Daoy (cell line): ENCODE data around the gene GALNT18. TPM values are rescaled to one million over a fixed set of nuclear protein-coding genes. Genes with fewer than 3 reads are reported as not detected.
A peak's percentile ranks its signal among the peaks of the same experiment; 100 is the strongest.

Experiments used
- DNase-seq: peaks from one replicate; pipeline ENCODE4 v3.0.0-alpha.2; 2015; ENCODE audit warnings: low read depth
- total RNA-seq: library from RNA; depleted of rRNA; stranded (reverse); fragments of >200 nt; shearing (Covaris generic); gene quantifications from 2 replicates; pipeline ENCODE4 v1.2.3, GENCODE V29; 2014

Gene GALNT18
- total RNA-seq, 1 experiment from 2014 or later: 5.9 TPM

DNA sequence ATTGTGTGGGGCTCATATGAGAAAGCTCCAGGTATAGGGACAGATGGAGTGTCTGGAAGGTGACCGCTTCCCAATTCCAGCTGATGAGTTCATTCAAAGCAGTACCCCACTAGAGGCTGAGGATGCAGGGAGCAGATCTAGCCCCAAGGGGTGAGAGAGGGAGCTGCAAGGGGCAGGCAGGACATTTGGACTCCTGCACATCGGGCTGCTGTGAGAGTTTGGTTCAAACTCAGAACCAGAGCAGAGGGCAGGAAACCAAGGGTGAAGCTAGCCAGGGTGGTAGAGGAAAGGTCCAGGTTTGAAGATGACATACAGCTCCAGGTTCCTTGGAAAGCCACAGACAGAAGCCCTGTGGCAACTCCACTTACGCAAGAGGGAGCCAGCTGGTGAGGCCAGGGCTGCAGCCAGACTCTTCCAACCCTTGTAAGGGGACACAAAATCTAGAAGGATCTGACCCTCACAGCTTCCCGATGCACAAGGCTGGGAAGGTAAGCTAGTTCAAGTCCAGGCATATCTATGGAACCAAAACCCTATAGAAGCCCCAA is 270.7 kb downstream of the GALNT18 start:
- DNase-seq: no peak

DNA sequence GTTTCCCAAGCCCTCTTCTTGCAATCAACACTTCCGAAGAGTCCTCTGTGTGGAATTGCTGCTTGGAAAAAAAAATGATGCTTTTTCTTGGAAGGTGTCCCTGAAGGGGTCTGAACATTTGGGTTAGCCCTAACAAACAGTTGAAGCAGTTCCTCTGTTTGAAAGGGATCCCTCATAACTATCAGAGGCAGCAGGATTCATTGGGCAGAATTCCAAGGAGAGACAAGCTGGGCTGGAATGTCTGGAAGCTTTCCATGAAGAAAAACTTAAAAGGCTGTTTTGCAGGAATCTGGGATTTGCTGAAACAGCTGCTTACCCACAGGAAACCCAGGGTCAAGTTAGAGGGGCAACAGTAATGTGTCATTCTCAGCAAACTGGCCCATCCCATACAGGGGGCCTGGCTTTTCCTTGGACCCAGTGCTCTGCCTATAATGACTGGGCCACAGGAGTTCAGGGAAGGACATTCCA is 271.9 kb downstream of the GALNT18 start:
- peak; percentile 6 for DNase-seq

DNA sequence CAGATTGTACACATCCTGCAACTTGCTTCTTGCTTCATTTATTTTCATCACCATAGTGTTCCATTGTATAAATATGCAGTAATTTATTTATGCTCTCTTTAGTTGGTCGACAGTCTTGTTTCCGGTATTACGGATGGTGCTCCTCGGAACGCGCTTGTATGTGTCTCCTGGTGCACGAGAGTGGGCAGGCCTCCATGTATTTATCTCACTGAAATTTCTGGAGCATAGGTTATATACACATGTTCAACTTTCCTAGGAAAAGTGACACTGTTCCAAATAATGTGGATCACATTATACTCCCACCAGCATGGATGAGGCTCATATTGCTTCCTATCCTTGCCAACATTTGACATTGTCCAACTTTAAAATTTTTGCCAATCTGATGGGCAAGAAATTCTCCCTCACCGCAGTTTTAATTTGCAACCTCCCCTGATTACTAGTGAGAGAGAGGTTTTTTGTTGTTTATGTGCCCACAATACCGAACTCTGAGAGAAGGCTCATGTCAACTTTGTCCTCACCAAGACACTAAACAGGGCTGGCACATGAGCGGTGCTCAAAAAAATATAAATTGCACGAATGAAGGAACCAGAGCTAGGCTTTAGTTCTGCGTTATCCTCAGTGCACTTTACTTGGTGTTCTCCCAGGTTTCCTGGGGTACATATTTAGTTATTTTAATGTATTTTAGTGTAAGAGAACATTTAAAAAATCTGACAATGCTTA is 272.5 kb downstream of the GALNT18 start:
- DNase-seq: no peak

DNA sequence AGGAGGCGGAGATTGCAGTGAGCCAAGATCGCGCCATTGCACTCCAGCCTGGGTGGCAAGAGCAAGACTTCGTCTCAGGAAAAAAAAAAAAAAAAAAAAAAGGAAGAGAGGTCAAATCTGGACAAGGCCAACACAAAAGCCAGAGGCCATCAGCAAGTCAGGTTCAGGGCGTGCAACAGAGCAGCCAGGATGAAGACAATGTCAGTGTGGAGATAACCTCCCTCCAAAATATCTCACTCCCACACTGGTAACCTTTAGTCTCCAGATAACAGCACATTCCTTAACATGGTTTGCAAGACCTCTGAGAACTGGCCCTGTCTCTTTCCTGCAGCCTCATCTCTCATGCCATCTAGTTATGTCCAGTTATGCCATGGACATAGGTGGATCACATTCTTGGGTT is 273.5 kb downstream of the GALNT18 start:
- no peak for DNase-seq

DNA sequence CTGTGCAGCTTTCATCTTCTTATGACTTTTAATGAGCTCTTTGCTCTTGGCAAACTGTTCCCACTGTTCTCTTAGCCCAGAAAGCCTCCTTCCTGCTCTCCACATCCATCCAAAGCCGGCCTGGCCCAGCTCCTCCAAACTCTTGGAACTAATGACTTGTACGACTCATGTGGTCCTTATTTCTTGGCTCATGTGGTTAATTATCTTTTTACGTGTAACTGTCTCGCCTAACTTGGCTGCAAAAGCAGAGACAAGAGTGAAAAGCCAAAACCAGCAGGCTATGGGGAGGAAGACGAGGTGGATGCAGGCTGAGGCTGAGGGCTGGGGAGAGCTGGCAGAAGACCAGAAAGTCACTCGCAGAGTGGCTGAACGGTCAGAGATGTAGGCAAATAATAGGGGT is 274.2 kb downstream of the GALNT18 start:
- no peak for DNase-seq

- no peak for DNase-seq
Measured at GRCh38 chr11:11346303-11346702, 275.5 kb downstream of the GALNT18 start.

DNA sequence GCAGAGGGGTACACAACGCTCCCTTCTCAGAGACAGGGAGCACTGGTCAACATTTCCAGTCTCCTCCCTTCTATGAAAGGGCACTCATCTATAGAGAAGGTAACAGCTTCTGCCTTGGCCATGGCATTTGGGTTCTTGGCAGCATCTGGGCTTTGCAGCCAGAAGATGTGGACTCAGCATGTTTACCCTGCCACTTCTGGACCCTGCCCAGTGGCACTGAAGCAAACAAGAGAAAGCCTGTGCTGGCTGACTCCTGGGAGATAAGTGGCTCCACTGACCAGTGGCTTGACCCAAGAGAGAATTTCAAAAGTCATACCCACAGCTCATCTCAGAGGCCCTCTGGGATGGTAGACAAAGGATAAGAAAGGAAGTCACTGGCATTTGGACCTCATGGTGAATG is 276.7 kb downstream of the GALNT18 start:
- no peak for DNase-seq

GRCh38 chr11:11344045-11344444 is 277.8 kb downstream of the GALNT18 start:
- DNase-seq: no peak

GRCh38 chr11:11338304-11338703 is 283.5 kb downstream of the GALNT18 start:
- no peak for DNase-seq

- no peak for DNase-seq
Measured at GRCh38 chr11:11336664-11337063, 285.1 kb downstream of the GALNT18 start.

DNA sequence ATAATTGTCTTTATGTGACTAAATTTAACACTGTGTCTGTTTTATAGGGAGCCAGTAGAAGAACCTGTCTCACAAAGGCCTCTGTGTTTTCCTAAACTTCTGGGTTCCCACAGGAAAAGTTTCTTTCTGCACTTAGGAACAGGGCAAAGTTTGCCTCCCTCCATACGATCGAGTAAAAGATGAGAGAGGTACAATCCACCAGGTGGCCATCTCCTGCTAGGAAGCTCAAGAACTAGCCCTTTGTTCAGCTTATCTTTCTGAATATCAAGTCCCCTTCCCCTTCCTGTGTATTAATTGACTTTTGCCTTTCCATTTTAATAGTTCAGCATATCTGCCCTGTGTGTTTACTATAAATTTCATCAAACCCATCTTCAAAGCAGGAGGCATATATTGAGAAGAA is 286.8 kb downstream of the GALNT18 start:
- no peak for DNase-seq

DNA sequence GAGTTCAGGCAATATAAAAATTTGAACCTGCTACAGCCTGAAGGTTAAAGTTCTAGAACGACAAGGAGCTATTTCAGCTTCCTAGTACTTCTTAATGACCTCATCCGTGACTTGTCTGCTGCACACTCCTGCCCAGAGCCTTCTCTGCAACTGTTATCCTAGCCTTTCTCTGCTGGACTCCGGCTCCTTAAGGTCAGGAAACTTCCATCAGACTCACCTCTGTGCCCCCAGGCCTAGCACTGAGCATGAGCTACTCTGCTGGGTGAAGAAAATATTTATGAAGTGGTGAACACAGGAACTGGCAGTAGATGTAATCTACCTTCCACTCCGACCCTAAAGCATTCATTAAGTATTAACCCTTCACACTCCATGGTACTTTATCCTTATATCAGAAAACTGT is 287.2 kb downstream of the GALNT18 start:
- no peak for DNase-seq

GRCh38 chr11:11332141-11332710 is 289.6 kb downstream of the GALNT18 start:
- DNase-seq: peak; percentile 7

DNA sequence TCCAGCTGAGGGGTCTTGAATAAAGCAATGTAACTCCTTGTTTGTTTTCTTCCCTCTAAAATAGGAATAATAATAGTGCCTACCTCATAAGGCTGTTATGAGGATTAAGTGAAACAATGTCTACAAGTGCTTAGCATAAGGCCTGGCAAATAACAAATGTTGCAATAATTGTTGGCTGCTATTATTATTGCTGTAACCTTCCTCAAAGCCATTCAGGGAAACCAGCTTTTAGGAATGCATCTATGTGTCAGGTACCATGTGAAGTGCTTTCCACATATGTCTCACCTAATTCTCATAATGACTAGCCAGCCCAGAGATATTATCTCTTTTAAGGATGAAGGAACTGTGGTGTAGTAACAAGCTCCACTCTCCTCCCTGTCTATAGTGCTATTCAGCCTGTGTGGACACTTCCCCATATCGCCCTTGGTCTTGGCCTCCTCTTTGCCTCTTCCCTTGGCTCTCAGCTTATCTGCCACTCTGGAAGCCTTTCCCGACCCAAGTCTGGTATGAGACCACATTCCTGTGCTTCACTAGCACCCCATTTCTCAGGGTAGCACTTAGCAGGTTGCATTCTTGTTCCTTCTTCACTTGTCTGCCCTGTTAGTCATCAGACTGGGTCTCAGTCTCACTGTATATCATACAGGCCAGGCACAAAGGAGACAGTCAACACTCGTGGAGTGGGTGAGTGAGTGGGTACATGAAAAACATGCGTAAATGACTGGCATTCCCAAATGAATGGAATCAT is 292.6 kb downstream of the GALNT18 start:
- DNase-seq: no peak

DNA sequence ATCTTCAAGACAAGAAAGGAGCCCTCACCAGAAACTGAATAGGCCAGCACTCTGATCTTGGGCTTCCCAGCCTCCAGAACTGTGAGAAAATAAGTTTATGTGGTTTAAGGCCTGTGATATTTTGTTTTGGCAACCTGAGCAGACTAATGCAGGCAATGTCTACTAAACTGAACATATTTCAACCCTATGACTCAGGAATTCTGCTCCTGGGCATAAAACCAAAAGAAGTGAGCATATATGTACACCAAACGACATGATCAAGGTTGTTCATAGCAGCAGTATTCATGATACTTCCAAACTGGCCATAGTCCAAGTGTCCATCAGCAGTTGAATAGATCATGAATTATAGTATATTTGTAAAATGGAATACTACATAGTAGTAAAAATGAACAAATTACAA is 297.7 kb downstream of the GALNT18 start:
- DNase-seq: no peak

GRCh38 chr11:11322101-11322500 is 299.7 kb downstream of the GALNT18 start:
- no peak for DNase-seq

DNA sequence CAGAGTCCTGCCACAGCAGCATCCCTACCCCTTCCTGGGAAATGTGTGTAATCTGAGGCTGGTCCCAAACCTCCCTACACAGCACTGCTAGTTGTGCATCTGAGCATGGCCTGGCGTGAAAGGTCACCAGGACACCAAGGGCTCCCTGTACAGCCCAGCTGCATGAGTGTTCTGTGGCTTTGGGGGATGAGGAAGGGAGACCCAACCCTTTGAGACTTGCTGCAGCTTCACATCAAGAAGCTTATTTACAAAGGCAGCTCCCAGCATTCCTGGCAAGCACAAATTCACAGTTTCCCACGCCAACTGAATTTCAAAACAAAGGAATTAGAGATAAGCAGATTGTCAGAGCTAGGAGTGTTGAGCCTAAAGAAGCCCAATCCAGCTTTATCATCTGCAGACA is 301.0 kb downstream of the GALNT18 start:
- no peak for DNase-seq

DNA sequence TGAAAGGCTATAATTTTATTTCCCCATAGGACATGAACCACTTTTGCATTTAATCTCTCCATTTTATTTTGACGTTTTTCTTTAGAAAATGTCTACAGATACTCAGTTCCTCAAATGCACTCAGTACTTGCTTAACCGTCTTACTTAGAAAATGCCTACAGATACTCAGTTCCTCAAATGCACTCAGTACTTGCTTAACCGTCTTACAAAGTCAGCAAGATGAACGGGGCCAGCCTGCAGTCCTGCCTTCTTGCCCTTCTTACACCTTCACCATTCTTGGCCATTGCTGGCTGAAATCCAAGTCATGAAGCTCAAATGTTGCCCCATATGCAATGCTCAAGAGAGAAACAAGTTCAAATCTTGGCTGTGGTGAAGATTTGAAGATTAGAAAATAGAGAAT is 302.8 kb downstream of the GALNT18 start:
- DNase-seq: no peak

- DNase-seq: no peak
Measured at GRCh38 chr11:11318461-11318860, 303.3 kb downstream of the GALNT18 start.

DNA sequence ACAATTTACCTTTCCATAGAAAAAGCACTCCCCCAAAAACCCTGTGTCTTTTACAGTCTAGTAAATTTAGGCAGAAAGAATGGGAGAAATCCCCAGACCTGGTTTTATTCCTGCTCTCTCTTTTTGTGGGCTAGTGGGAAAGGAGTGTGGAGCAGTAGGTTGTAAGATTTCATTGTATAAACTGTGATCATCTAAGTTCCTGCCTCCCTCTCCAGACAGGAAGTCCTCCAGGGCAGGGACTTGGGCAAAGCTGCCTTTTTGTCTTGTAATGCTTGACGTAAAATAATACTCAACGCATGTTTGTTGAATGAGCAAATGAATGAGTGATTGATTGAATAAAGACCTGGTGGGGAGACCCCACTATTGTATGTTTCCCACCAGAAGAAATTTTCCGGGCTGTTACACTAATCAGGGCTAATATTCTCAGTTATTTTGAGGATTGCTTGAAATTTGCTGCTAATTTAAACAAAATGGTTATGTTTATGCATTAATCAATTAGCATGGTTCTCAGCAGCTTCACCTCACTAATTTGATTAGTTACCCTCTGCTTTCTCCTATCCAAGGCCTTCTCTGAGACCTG is 305.1 kb downstream of the GALNT18 start:
- no peak for DNase-seq

GRCh38 chr11:11313902-11314692 is 307.7 kb downstream of the GALNT18 start:
- no peak for DNase-seq
